Uterus (tissue), 4 donors: ENCODE results near the gene TOLLIP. TPM values are rescaled to one million over a fixed set of nuclear protein-coding genes. Genes with fewer than 3 reads are reported as not detected.

ENCODE experiments used
- DNase-seq, 2 donors: peaks; one replicate each; pipeline ENCODE4 v3.0.0-alpha.2; 2019 to 2020
- H3K27ac ChIP-seq, 2 donors: fragments of 200-600 bp; sonication (generic); 1 replicate in 1 of 2; 2 replicates in 1 of 2; pipeline ENCODE4 v1.5.1; 2016 to 2018
- H3K27me3 ChIP-seq, 2 donors: fragments of 200-600 bp; sonication (generic); one replicate each; pipeline ENCODE4 v1.5.1; 2018 to 2019; ENCODE audit warnings: control low read depth in 1 of 2
- H3K36me3 ChIP-seq, 2 donors: fragments of 200-600 bp; sonication (generic); one replicate each; pipeline ENCODE4 v1.5.1; 2019; ENCODE audit warnings: control low read depth in 1 of 2
- H3K4me1 ChIP-seq, 2 donors: fragments of 200-600 bp; sonication (generic); one replicate each; pipeline ENCODE4 v1.5.1; 2018 to 2019; ENCODE audit warnings: control low read depth in 1 of 2
- H3K4me3 ChIP-seq, 2 donors: fragments of 200-600 bp; sonication (generic); 1 replicate in 1 of 2; 2 replicates in 1 of 2; pipeline ENCODE4 v1.5.1; 2018 to 2019; ENCODE audit warnings: mild to moderate bottlenecking in 1 of 2
- H3K9me3 ChIP-seq, 2 donors: fragments of 200-600 bp; sonication (generic); one replicate each; pipeline ENCODE4 v1.5.1; 2019; ENCODE audit warnings: control low read depth in 1 of 2
- CTCF ChIP-seq, 4 experiments: fragments of 200-600 bp in 2 of 4; fragments of 450-650 bp in 2 of 4; sonication (generic) in 2 of 4; IDR thresholded peaks; one replicate each; pipeline ENCODE4 v1.5.1; 2016 to 2019; ENCODE audit warnings: antibody characterized with exemption in 4 of 4, mild to moderate bottlenecking in 2 of 4, moderate library complexity in 1 of 4
- POLR2A ChIP-seq, 2 donors: fragments of 450-650 bp; IDR thresholded peaks; one replicate each; pipeline ENCODE4 v1.6.1; 2016; ENCODE audit warnings: antibody characterized with exemption in 2 of 2, mild to moderate bottlenecking in 1 of 2, moderate library complexity in 1 of 2
- intact Hi-C: fragments of 100-400 bp; cut with DNase I; formaldehyde crosslinking; loops from one replicate; pipeline ENCODE4 v1.15.1; 2023; ENCODE audit warnings: low total_unique reads
- total RNA-seq, 4 donors: library from RNA; depleted of rRNA in 3 of 4; stranded (reverse); fragments of >200 nt in 3 of 4; gene quantifications; one replicate each; pipeline versions ENCODE4 v1.1.0 to v1.2.4, GENCODE V29; 2014 to 2023
- donor health status: DM: yes; HTN: yes; CAD: no.

TOLLIP gene
- total RNA-seq, 4 donors from 2014 or later, result 5.9 to 86.8 (median 36.2) TPM

GRCh38 chr11:1304380-1304779, 5.1 kb downstream of the TOLLIP start:
- TF ChIP-seq CTCF (IDR thresholded peaks at IDR 0.05), result no peak
- no peak for TF ChIP-seq POLR2A (IDR thresholded peaks at IDR 0.05)
- H3K9me3 ChIP-seq, result no peaks in the 10 kb centered on the region
- no peak for DNase-seq
- H3K27ac ChIP-seq, result no peak overlapping the region
- H3K4me1 ChIP-seq, result peaks cover 4 to 6% of the 10 kb centered on the region in 2 donors
- H3K4me3 ChIP-seq, result no peak overlapping the region
- intact Hi-C loops, result no loop called here
- no peaks in the 10 kb centered on the region for H3K36me3 ChIP-seq
- H3K27me3 ChIP-seq, result no peaks in the 10 kb centered on the region

GRCh38 chr11:1303973-1304372, 5.5 kb downstream of the TOLLIP start:
- intact Hi-C loops, result no loop called here
- Histone ChIP-seq H3K36me3 (no peaks in the 10 kb centered on the region), H3K9me3 (no peaks in the 10 kb centered on the region), H3K27ac (no peak overlapping the region), H3K4me3 (no peak overlapping the region), H3K27me3 (no peaks in the 10 kb centered on the region), H3K4me1 (peaks cover 6% of the 10 kb centered on the region in 2 donors)
- peak in 1 of 2 donors; percentile 15 for DNase-seq
- TF ChIP-seq POLR2A (IDR thresholded peaks at IDR 0.05) (no peak), CTCF (IDR thresholded peaks at IDR 0.05) (no peak)

GRCh38 chr11:1303126-1303821, 6.2 kb downstream of the TOLLIP start:
- Histone ChIP-seq H3K36me3 (no peaks in the 10 kb centered on the region), H3K4me3 (no peak overlapping the region), H3K27me3 (no peaks in the 10 kb centered on the region), H3K27ac (no peak overlapping the region), H3K9me3 (no peaks in the 10 kb centered on the region), H3K4me1 (peaks cover 5 to 6% of the 10 kb centered on the region in 2 donors)
- intact Hi-C loops, result no loop called here
- peak in 1 of 2 donors; percentile 14 for DNase-seq
- TF ChIP-seq POLR2A (IDR thresholded peaks at IDR 0.05), result no peak
- TF ChIP-seq CTCF (IDR thresholded peaks at IDR 0.05), result no peak

GRCh38 chr11:1302461-1303125, 6.8 kb downstream of the TOLLIP start:
- no peak for DNase-seq
- H3K27ac ChIP-seq, result no peak overlapping the region
- peaks cover 0 to 12% of the 10 kb centered on the region in 2 donors for H3K4me1 ChIP-seq
- no peaks in the 10 kb centered on the region for H3K27me3 ChIP-seq
- H3K9me3 ChIP-seq, result no peaks in the 10 kb centered on the region
- no peaks in the 10 kb centered on the region for H3K36me3 ChIP-seq
- intact Hi-C loops, result no loop called here
- H3K4me3 ChIP-seq, result no peak overlapping the region
- no peak for TF ChIP-seq CTCF (IDR thresholded peaks at IDR 0.05)
- no peak for TF ChIP-seq POLR2A (IDR thresholded peaks at IDR 0.05)

- intact Hi-C loops, result no loop called here
- peaks cover 0 to 12% of the 10 kb centered on the region in 2 donors for H3K4me1 ChIP-seq
Measured at GRCh38 chr11:1302041-1302460, 7.4 kb downstream of the TOLLIP start.

More at GRCh38 chr11:1302041-1302460, 7.4 kb downstream of the TOLLIP start:
- no peak for DNase-seq
- no peak for TF ChIP-seq CTCF (IDR thresholded peaks at IDR 0.05)
- TF ChIP-seq POLR2A (IDR thresholded peaks at IDR 0.05), result no peak
- H3K27ac ChIP-seq, result no peak overlapping the region
- no peaks in the 10 kb centered on the region for H3K36me3 ChIP-seq
- no peaks in the 10 kb centered on the region for H3K27me3 ChIP-seq
- H3K4me3 ChIP-seq, result no peak overlapping the region
- H3K9me3 ChIP-seq, result no peaks in the 10 kb centered on the region
